Keratinocyte (primary cell): ENCODE data around the gene TUFT1. TPM values are rescaled to one million over a fixed set of nuclear protein-coding genes. Genes with fewer than 3 reads are reported as not detected.

Source experiments
- DNase-seq: peaks from one replicate; pipeline ENCODE4 v3.0.0-alpha.2; 2011; ENCODE audit warnings: low read depth, missing footprints, low spot score
- FAIRE-seq: peaks from 2 replicates; lab custom pipeline; 2011; peaks lifted over from hg19 to GRCh38; lab: Jason Lieb, UNC
- H2AFZ ChIP-seq: 2 replicates; pipeline ENCODE4 v1.6.0; 2012; ENCODE audit warnings: low read length, control low read depth, inconsistent platforms; ENCODE audit not compliant: control insufficient read depth
- H3K27ac ChIP-seq: 2 replicates; pipeline ENCODE4 v1.5.1; 2011; ENCODE audit warnings: low read length; ENCODE audit not compliant: control insufficient read depth, insufficient read depth
- H3K27me3 ChIP-seq: 3 replicates; pipeline ENCODE4 v1.6.0; 2011; ENCODE audit warnings: low read length; ENCODE audit not compliant: control insufficient read depth, insufficient read depth; ENCODE audit errors: extremely low read depth
- H3K36me3 ChIP-seq, 2 experiments: 2 replicates in 1 of 2; 3 replicates in 1 of 2; pipeline ENCODE4 v1.5.1; 2011; ENCODE audit warnings: low read length in 2 of 2, mild to moderate bottlenecking in 1 of 2; ENCODE audit not compliant: control insufficient read depth in 2 of 2, insufficient read depth in 2 of 2; ENCODE audit errors: extremely low read depth in 1 of 2
- H3K4me1 ChIP-seq: 3 replicates; pipeline ENCODE4 v1.5.1; 2011; ENCODE audit warnings: low read length; ENCODE audit not compliant: control insufficient read depth, insufficient read depth; ENCODE audit errors: extremely low read depth
- H3K4me2 ChIP-seq: 3 replicates; pipeline ENCODE4 v1.6.0; 2011; ENCODE audit warnings: low read depth, low read length; ENCODE audit not compliant: control insufficient read depth, insufficient read depth; ENCODE audit errors: extremely low read depth
- H3K4me3 ChIP-seq, 3 experiments: fragments of 200-600 bp in 1 of 3; sonication (generic) in 1 of 3; 2 replicates in 2 of 3; 3 replicates in 1 of 3; pipeline ENCODE4 v1.5.1; 2011 to 2016; ENCODE audit warnings: low read length in 3 of 3, mild to moderate bottlenecking in 3 of 3, control low read depth in 2 of 3, inconsistent platforms in 1 of 3, low read depth in 1 of 3, mixed read lengths in 1 of 3, mixed run types in 1 of 3, moderate library complexity in 1 of 3; ENCODE audit not compliant: control insufficient read depth in 2 of 3, insufficient read depth in 2 of 3; ENCODE audit errors: extremely low read depth in 1 of 3
- H3K79me2 ChIP-seq: 2 replicates; pipeline ENCODE4 v1.6.0; 2012; ENCODE audit warnings: low read length; ENCODE audit not compliant: control insufficient read depth, insufficient read depth
- H3K9ac ChIP-seq: 3 replicates; pipeline ENCODE4 v1.6.0; 2011; ENCODE audit warnings: low read length; ENCODE audit not compliant: control insufficient read depth, insufficient read depth; ENCODE audit errors: extremely low read depth
- H3K9me1 ChIP-seq: 3 replicates; pipeline ENCODE4 v1.6.0; 2011; ENCODE audit warnings: low read length; ENCODE audit not compliant: control insufficient read depth, insufficient read depth; ENCODE audit errors: extremely low read depth
- H3K9me3 ChIP-seq: 2 replicates; pipeline ENCODE4 v1.5.1; 2012; ENCODE audit warnings: low read depth, low read length; ENCODE audit not compliant: control insufficient read depth
- H4K20me1 ChIP-seq: 3 replicates; pipeline ENCODE4 v1.6.0; 2011; ENCODE audit warnings: low read length; ENCODE audit not compliant: control insufficient read depth, insufficient read depth; ENCODE audit errors: extremely low read depth
- CTCF ChIP-seq, 3 experiments: IDR thresholded peaks in 1 of 3; conservative IDR thresholded peaks in 1 of 3; optimal IDR thresholded peaks in 1 of 3; 2 replicates in 2 of 3; 3 replicates in 1 of 3; pipeline versions ENCODE3 to v1.5.1; 2011; ENCODE audit warnings: low read length in 3 of 3, mild to moderate bottlenecking in 3 of 3, moderate library complexity in 2 of 3, control low read depth in 1 of 3, inconsistent platforms in 1 of 3; ENCODE audit not compliant: insufficient read depth in 2 of 3; ENCODE audit errors: extremely low read depth in 1 of 3
- EZH2 ChIP-seq: IDR thresholded peaks from one replicate; pipeline ENCODE4 v1.6.1; 2012; ENCODE audit warnings: inconsistent platforms, mild to moderate bottlenecking, low read length, moderate library complexity
- dilution Hi-C: fragments of 300-500 bp; cut with MboI; formaldehyde crosslinking; loops from one replicate; pipeline ENCODE4 v1.7.0; 2020; ENCODE audit warnings: low sequenced_read_pairs; ENCODE audit not compliant: extremely low pct_ligation_motif_present
- polyA plus RNA-seq, 5 experiments: library from polyadenylated mRNA; depleted of rRNA in 3 of 5; stranded (reverse) in 3 of 5; stranded (forward) in 1 of 5; unstranded in 1 of 5; fragments of >200 nt; gene quantifications; 1 replicate in 1 of 5; 2 replicates in 3 of 5; 3 replicates in 1 of 5; pipeline versions ENCODE4 v1.2.1 to v1.2.3, GENCODE V29; 2011 to 2012; ENCODE audit warnings: missing spikeins in 2 of 5, low read depth in 1 of 5, low replicate concordance in 1 of 5

Gene TUFT1
- polyA plus RNA-seq, 1 donor (not counting 4 experiments of a cell fraction or from before 2014, with no cell fraction given) = 70.0 TPM

- TF ChIP-seq CTCF (optimal IDR thresholded peaks at IDR 0.05 in 1 of 3, IDR thresholded peaks at IDR 0.05 in 1 of 3, conservative IDR thresholded peaks at IDR 0.05 in 1 of 3; ENCODE audit: extremely low read depth in 1 of 3, insufficient read depth in 2 of 3, low read length in 3 of 3) = no peak
- no peak for TF ChIP-seq EZH2
- dilution Hi-C loops = no loop called here
- DNase-seq (no peak), FAIRE-seq (no peak)
- H3K4me1 ChIP-seq = peaks cover 8% of the 10 kb centered on the region
- H3K36me3 ChIP-seq = no peaks in the 10 kb centered on the region
- H4K20me1 ChIP-seq = no peaks in the 10 kb centered on the region
- no peak overlapping the region for H3K4me2 ChIP-seq
- H3K27ac ChIP-seq = no peak overlapping the region
- no peaks in the 10 kb centered on the region for H3K27me3 ChIP-seq
- H3K79me2 ChIP-seq = peaks cover 23% of the 10 kb centered on the region
- no peak overlapping the region for H3K4me3 ChIP-seq
- H2AFZ ChIP-seq = no peak overlapping the region
- no peak overlapping the region for H3K9ac ChIP-seq
- peaks cover 2% of the 10 kb centered on the region for H3K9me1 ChIP-seq
- no peaks in the 10 kb centered on the region for H3K9me3 ChIP-seq
Observed at GRCh38 chr1:151621351-151621750, 81.2 kb downstream of the TUFT1 start.

GRCh38 chr1:151624783-151625182 is 84.7 kb downstream of the TUFT1 start:
- no peak overlapping the region for H2AFZ ChIP-seq
- H3K4me1 ChIP-seq = no peaks in the 10 kb centered on the region
- TF ChIP-seq EZH2 (no peak), CTCF (optimal IDR thresholded peaks at IDR 0.05 in 1 of 3, IDR thresholded peaks at IDR 0.05 in 1 of 3, conservative IDR thresholded peaks at IDR 0.05 in 1 of 3; ENCODE audit: extremely low read depth in 1 of 3, insufficient read depth in 2 of 3, low read length in 3 of 3) (no peak)
- H3K9me3 ChIP-seq = no peaks in the 10 kb centered on the region
- no peak overlapping the region for H3K9ac ChIP-seq
- H3K27me3 ChIP-seq = no peaks in the 10 kb centered on the region
- no peaks in the 10 kb centered on the region for H3K36me3 ChIP-seq
- dilution Hi-C loops = no loop called here
- no peaks in the 10 kb centered on the region for H4K20me1 ChIP-seq
- H3K9me1 ChIP-seq = no peaks in the 10 kb centered on the region
- FAIRE-seq (no peak), DNase-seq (no peak)
- H3K27ac ChIP-seq = no peak overlapping the region
- H3K79me2 ChIP-seq = peaks cover 3% of the 10 kb centered on the region
- H3K4me3 ChIP-seq = no peak overlapping the region
- H3K4me2 ChIP-seq = no peak overlapping the region
